Vagina (tissue), 2 donors: ENCODE data around the gene TSC22D1.

Experiments
- CTCF ChIP-seq, 3 experiments: fragments of 450-650 bp in 2 of 3; fragments of 200-600 bp in 1 of 3; sonication (generic) in 1 of 3; IDR thresholded peaks; one replicate each; pipeline ENCODE4 v1.5.1; 2017 to 2019; ENCODE audit warnings: antibody characterized with exemption in 3 of 3, mild to moderate bottlenecking in 2 of 3, moderate library complexity in 2 of 3
- POLR2A ChIP-seq, 2 donors: fragments of 450-650 bp; IDR thresholded peaks; one replicate each; pipeline ENCODE4 v1.6.1; 2017; ENCODE audit warnings: antibody characterized with exemption in 2 of 2, mild to moderate bottlenecking in 2 of 2, moderate library complexity in 2 of 2

GRCh38 chr13:44557986-44558385 is 18.1 kb downstream of the TSC22D1 start:
- TF ChIP-seq CTCF (IDR thresholded peaks at IDR 0.05) (no peak), POLR2A (IDR thresholded peaks at IDR 0.05) (no peak)
